GM23248 (cell line): ENCODE data around the gene FBXO2. TPM values are rescaled to one million over a fixed set of nuclear protein-coding genes. Genes with fewer than 3 reads are reported as not detected.

Source experiments
- DNase-seq: peaks from one replicate; pipeline ENCODE4 v3.0.0-alpha.2; 2015
- H2AFZ ChIP-seq: fragments of 200-600 bp; sonication (generic); 2 replicates; pipeline ENCODE4 v1.6.1; 2016; ENCODE audit warnings: antibody characterized with exemption
- H3F3A ChIP-seq: fragments of 200-600 bp; sonication (generic); 2 replicates; pipeline ENCODE4 v1.6.1; 2016; ENCODE audit warnings: mild to moderate bottlenecking, antibody characterized with exemption, mixed run types; ENCODE audit not compliant: insufficient read depth
- H3K27ac ChIP-seq: fragments of 200-600 bp; sonication (generic); 2 replicates; pipeline ENCODE4 v1.5.1; 2016; ENCODE audit warnings: mild to moderate bottlenecking
- H3K27me3 ChIP-seq: fragments of 200-600 bp; sonication (generic); replicated peaks from 2 replicates; pipeline ENCODE4 v1.6.1; 2016; ENCODE audit warnings: mild to moderate bottlenecking; ENCODE audit not compliant: insufficient read depth
- H3K36me3 ChIP-seq: fragments of 200-600 bp; sonication (generic); 2 replicates; pipeline ENCODE4 v1.6.1; 2016; ENCODE audit warnings: low read depth, mild to moderate bottlenecking
- H3K4me1 ChIP-seq: fragments of 200-600 bp; sonication (generic); 2 replicates; pipeline ENCODE4 v1.6.1; 2016; ENCODE audit warnings: mild to moderate bottlenecking; ENCODE audit not compliant: insufficient read depth
- H3K4me2 ChIP-seq: fragments of 200-600 bp; sonication (generic); one replicate; pipeline ENCODE4 v1.6.1; 2016; ENCODE audit warnings: mild to moderate bottlenecking; ENCODE audit not compliant: unreplicated experiment
- H3K4me3 ChIP-seq: fragments of 200-600 bp; sonication (generic); 2 replicates; pipeline ENCODE4 v1.5.1; 2016; ENCODE audit warnings: mild to moderate bottlenecking
- H3K79me2 ChIP-seq: fragments of 200-600 bp; sonication (generic); 2 replicates; pipeline ENCODE4 v1.6.1; 2016; ENCODE audit warnings: mild to moderate bottlenecking; ENCODE audit not compliant: insufficient read depth
- H3K9ac ChIP-seq: fragments of 200-600 bp; sonication (generic); 2 replicates; pipeline ENCODE4 v1.6.1; 2016; ENCODE audit warnings: mild to moderate bottlenecking
- H3K9me2 ChIP-seq: fragments of 200-600 bp; sonication (generic); 2 replicates; pipeline ENCODE4 v1.6.1; 2016; ENCODE audit warnings: mixed run types, mild to moderate bottlenecking, moderate library complexity; ENCODE audit not compliant: insufficient read depth
- H3K9me3 ChIP-seq: fragments of 200-600 bp; sonication (generic); one replicate; pipeline ENCODE4 v1.6.1; 2017; ENCODE audit warnings: low read depth
- H4K20me1 ChIP-seq: fragments of 200-600 bp; sonication (generic); 2 replicates; pipeline ENCODE4 v1.6.0; 2016; ENCODE audit not compliant: insufficient read depth
- EZH2 ChIP-seq: fragments of 200-600 bp; sonication (generic); IDR thresholded peaks from 2 replicates; pipeline ENCODE4 v1.6.1; 2018; ENCODE audit warnings: antibody characterized with exemption, mild to moderate bottlenecking; ENCODE audit not compliant: insufficient read depth, poor library complexity, severe bottlenecking
- EZH2phosphoT487 ChIP-seq: fragments of 200-600 bp; sonication (generic); IDR thresholded peaks from 2 replicates; pipeline ENCODE4 v1.6.1; 2018; ENCODE audit warnings: antibody characterized with exemption, moderate library complexity, mild to moderate bottlenecking, low read depth; ENCODE audit not compliant: insufficient read depth
- WGBS, 2 experiments: methylation state at CpG; one replicate each; pipeline ENCODE4 v1.1.6; 2015 to 2017; ENCODE audit warnings: low lambda C conversion rate in 2 of 2, low coverage in 1 of 2; ENCODE audit errors: missing lambda C conversion rate in 2 of 2; 5-methylcytosine and 5-hydroxymethylcytosine counted together
- in situ Hi-C: fragments of 300-500 bp; cut with MboI; formaldehyde crosslinking; loops from 2 replicates; pipeline ENCODE4 v1.15.0; 2020
- polyA plus RNA-seq: library from polyadenylated mRNA; unstranded; fragments of >200 nt; fragmentation: Nextera tagmentation; extraction: Ambion mirVana; gene quantifications from 2 replicates; pipeline ENCODE4 v1.2.1, GENCODE V29; 2016
- total RNA-seq: library from RNA; depleted of rRNA; stranded (reverse); fragments of >200 nt; shearing (Covaris generic); gene quantifications from 2 replicates; pipeline ENCODE4 v1.2.3, GENCODE V29; 2014

FBXO2 gene
- total and polyA plus RNA-seq, 2 experiments from 2014 or later = 0.54 to 1.1 TPM

DNA sequence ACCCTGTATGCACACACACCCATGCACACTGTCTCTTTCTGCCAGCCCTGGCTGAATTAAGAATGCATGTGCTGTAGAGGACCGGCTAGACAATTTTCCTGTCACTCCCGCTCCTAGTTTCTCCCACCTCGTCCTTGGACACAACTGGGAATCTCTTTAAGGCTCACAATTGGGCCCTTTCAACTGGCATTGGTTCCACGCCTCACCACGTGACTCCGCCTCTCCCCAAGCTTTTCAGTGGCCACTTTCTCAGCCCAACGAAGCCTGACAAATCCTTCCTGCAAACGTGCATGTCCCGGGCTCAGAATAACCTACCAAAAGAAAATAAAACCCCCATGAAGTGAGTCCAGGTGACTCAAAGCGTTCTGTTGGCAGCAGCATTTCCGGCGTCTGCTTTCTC is 33.8 kb downstream of the FBXO2 start:
- no peak overlapping the region for H3K9ac ChIP-seq
- H3K9me3 ChIP-seq = no peaks in the 10 kb centered on the region
- H3K27ac ChIP-seq = no peak overlapping the region
- H3K36me3 ChIP-seq = no peaks in the 10 kb centered on the region
- H3K9me2 ChIP-seq = no peaks in the 10 kb centered on the region
- H3K4me1 ChIP-seq = no peaks in the 10 kb centered on the region
- in situ Hi-C loops = no loop called here
- DNase-seq = no peak
- WGBS, 2 experiments = 11 to 12% methylated on average over 12 of the region's 12 CpGs
- H3K27me3 ChIP-seq = peaks cover 10% of the 10 kb centered on the region; the same call in 1 of the 2 replicates
- no peak overlapping the region for H2AFZ ChIP-seq
- TF ChIP-seq EZH2phosphoT487 (no peak), EZH2 (no peak)
- no peaks in the 10 kb centered on the region for H3K79me2 ChIP-seq
- no peaks in the 10 kb centered on the region for H3F3A ChIP-seq
- H4K20me1 ChIP-seq = no peaks in the 10 kb centered on the region
- no peak overlapping the region for H3K4me2 ChIP-seq
- H3K4me3 ChIP-seq = no peak overlapping the region

- H3K27ac ChIP-seq = no peak overlapping the region
- no peaks in the 10 kb centered on the region for H3K9me2 ChIP-seq
- no peaks in the 10 kb centered on the region for H3K4me1 ChIP-seq
- no peak overlapping the region for H3K4me3 ChIP-seq
- H3K79me2 ChIP-seq = no peaks in the 10 kb centered on the region
- H3K27me3 ChIP-seq = peaks cover 18% of the 10 kb centered on the region; the same call in 1 of the 2 replicates
- H3K9me3 ChIP-seq = no peaks in the 10 kb centered on the region
- H3K9ac ChIP-seq = no peak overlapping the region
- H2AFZ ChIP-seq = no peak overlapping the region
- TF ChIP-seq EZH2phosphoT487 (no peak), EZH2 (no peak)
- no peak overlapping the region for H3K4me2 ChIP-seq
- H4K20me1 ChIP-seq = no peaks in the 10 kb centered on the region
- DNase-seq = no peak
- in situ Hi-C loops = no loop called here
- no peaks in the 10 kb centered on the region for H3F3A ChIP-seq
- no peaks in the 10 kb centered on the region for H3K36me3 ChIP-seq
- WGBS, 2 experiments = 43 to 61% methylated on average over 2 of the region's 2 CpGs
These were observed 36.5 kb downstream of the FBXO2 start for GRCh38 chr1:11617741-11618140.

DNA sequence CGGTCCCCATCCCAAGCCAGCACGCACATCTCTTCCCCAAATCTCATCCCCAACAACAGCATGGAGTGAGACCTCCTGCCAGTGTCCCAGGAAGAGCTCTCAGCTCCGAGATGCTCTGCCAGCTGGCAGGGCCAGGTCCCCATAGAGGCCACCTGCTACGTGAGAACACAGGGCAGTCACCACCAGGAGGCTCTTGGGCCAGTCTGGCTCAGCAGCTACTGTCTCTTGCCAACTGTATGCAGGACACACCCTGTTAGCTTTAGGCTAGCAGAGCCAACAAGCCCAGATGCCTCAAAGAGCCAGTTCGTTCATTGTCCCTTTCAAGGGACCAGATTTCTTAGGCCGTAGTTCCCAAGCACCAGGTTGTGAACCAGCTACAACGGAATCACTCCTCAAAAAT is 36.9 kb downstream of the FBXO2 start:
- Histone ChIP-seq H3K9me2 (no peaks in the 10 kb centered on the region), H3K4me1 (no peaks in the 10 kb centered on the region), H3K27ac (no peak overlapping the region), H3K9ac (no peak overlapping the region), H3K4me2 (no peak overlapping the region), H3K79me2 (no peaks in the 10 kb centered on the region), H3K4me3 (no peak overlapping the region), H2AFZ (no peak overlapping the region), H4K20me1 (no peaks in the 10 kb centered on the region), H3K27me3 (peaks cover 19% of the 10 kb centered on the region; the same call in 1 of the 2 replicates), H3K9me3 (no peaks in the 10 kb centered on the region), H3F3A (no peaks in the 10 kb centered on the region), H3K36me3 (no peaks in the 10 kb centered on the region)
- WGBS, 2 experiments = 5 to 10% methylated on average over 7 of the region's 7 CpGs
- in situ Hi-C loops = no loop called here
- no peak for DNase-seq
- TF ChIP-seq EZH2phosphoT487 (no peak), EZH2 (no peak)

DNA sequence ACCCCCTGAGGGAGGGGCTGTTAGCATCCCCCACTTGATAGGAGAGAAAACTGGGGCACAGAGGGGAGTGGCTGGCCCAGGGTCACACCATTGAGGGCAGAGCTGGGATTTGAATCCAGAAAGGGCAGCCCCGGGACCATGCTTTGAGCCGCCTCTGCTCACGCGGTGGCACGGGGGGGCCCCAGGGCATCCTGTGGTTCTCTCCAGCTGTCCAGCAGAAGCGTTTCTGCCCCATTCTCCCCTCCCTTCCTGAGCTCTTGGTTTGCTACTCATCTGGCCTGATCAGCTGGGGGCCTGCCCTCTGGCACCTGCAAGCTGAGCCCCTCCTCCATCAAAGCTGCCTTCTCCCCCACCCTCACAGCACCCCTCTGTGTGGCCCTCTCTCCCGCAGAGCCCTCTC is 37.5 kb downstream of the FBXO2 start:
- Histone ChIP-seq H3K4me2 (no peak overlapping the region), H4K20me1 (no peaks in the 10 kb centered on the region), H3K36me3 (no peaks in the 10 kb centered on the region), H2AFZ (no peak overlapping the region), H3K4me3 (no peak overlapping the region), H3K9me3 (no peaks in the 10 kb centered on the region), H3F3A (no peaks in the 10 kb centered on the region), H3K9me2 (no peaks in the 10 kb centered on the region), H3K79me2 (no peaks in the 10 kb centered on the region), H3K9ac (no peak overlapping the region), H3K27me3 (peaks cover 19% of the 10 kb centered on the region; the same call in 1 of the 2 replicates), H3K27ac (no peak overlapping the region), H3K4me1 (no peaks in the 10 kb centered on the region)
- WGBS, 2 experiments = 18 to 35% methylated on average over 6 to 7 of the region's 7 CpGs
- TF ChIP-seq EZH2 (no peak), EZH2phosphoT487 (no peak)
- DNase-seq = no peak
- in situ Hi-C loops = no loop called here

- no peak overlapping the region for H3K27ac ChIP-seq
- no peak overlapping the region for H3K4me2 ChIP-seq
- no peaks in the 10 kb centered on the region for H3K4me1 ChIP-seq
- H3K9me3 ChIP-seq = no peaks in the 10 kb centered on the region
- no peaks in the 10 kb centered on the region for H4K20me1 ChIP-seq
- H3K36me3 ChIP-seq = no peaks in the 10 kb centered on the region
- H3K27me3 ChIP-seq = peaks cover 19% of the 10 kb centered on the region; the same call in 1 of the 2 replicates
- 34 to 37% methylated on average over 16 of the region's 16 CpGs for WGBS, 2 experiments
- no peak for DNase-seq
- in situ Hi-C loops = no loop called here
- H3F3A ChIP-seq = no peaks in the 10 kb centered on the region
- H3K4me3 ChIP-seq = no peak overlapping the region
- H2AFZ ChIP-seq = no peak overlapping the region
- TF ChIP-seq EZH2 = no peak
- no peak for TF ChIP-seq EZH2phosphoT487
- no peaks in the 10 kb centered on the region for H3K79me2 ChIP-seq
- no peaks in the 10 kb centered on the region for H3K9me2 ChIP-seq
- H3K9ac ChIP-seq = no peak overlapping the region
These were observed 39.1 kb downstream of the FBXO2 start for GRCh38 chr1:11615090-11615489.
